RWPE2 (cell line): ENCODE results near the gene CFAP97.
"Not testable (repeated sequence)": the region's sequence is repeated elsewhere in the genome, so short reads cannot be mapped to it uniquely, and the experiment has no call there.

ENCODE experiments used
- ATAC-seq: fragments of 200-7000 bp; cut with Tn5 transposase; 3 replicates; pipeline ENCODE4 v1.9.1; 2021; ENCODE audit warnings: low read depth
- DNase-seq: peaks from one replicate; pipeline ENCODE4 v3.0.0-alpha.2; 2020; ENCODE audit warnings: low spot score
- H3K27ac ChIP-seq: fragments of 450-650 bp; 2 replicates; pipeline ENCODE4 v1.5.1; 2017; ENCODE audit warnings: mild to moderate bottlenecking; ENCODE audit not compliant: poor library complexity, severe bottlenecking
- H3K27me3 ChIP-seq: fragments of 250-450 bp; sonication (Bioruptor Pico); 2 replicates; pipeline ENCODE4 v1.5.1; 2021; ENCODE audit warnings: mild to moderate bottlenecking, moderate library complexity; ENCODE audit not compliant: insufficient read depth, poor library complexity, severe bottlenecking
- H3K36me3 ChIP-seq: fragments of 250-450 bp; sonication (Bioruptor Pico); 2 replicates; pipeline ENCODE4 v1.5.1; 2020; ENCODE audit warnings: low read depth, mild to moderate bottlenecking, moderate library complexity
- H3K4me1 ChIP-seq: fragments of 250-450 bp; sonication (Bioruptor Pico); 2 replicates; pipeline ENCODE4 v1.5.1; 2021; ENCODE audit warnings: mild to moderate bottlenecking, moderate library complexity; ENCODE audit not compliant: insufficient read depth, poor library complexity, severe bottlenecking
- H3K4me3 ChIP-seq: fragments of 250-450 bp; sonication (Bioruptor Pico); 2 replicates; pipeline ENCODE4 v1.5.1; 2021; ENCODE audit warnings: mild to moderate bottlenecking, moderate library complexity; ENCODE audit not compliant: severe bottlenecking
- H3K9me3 ChIP-seq: fragments of 250-450 bp; sonication (Bioruptor Pico); 2 replicates; pipeline ENCODE4 v1.5.1; 2021; ENCODE audit warnings: mild to moderate bottlenecking, moderate library complexity; ENCODE audit not compliant: severe bottlenecking
- CTCF ChIP-seq: fragments of 450-650 bp; IDR thresholded peaks from one replicate; pipeline ENCODE4 v1.5.1; 2017; ENCODE audit warnings: mild to moderate bottlenecking, moderate library complexity; ENCODE audit not compliant: poor library complexity, severe bottlenecking

CFAP97 gene

GRCh38 chr4:185201977-185202962 is 1.5 kb downstream of the CFAP97 start:
- DNase-seq (no peak), ATAC-seq (no peak)
- H3K27me3 ChIP-seq: no peaks in the 10 kb centered on the region
- H3K36me3 ChIP-seq: no peaks in the 10 kb centered on the region
- H3K4me1 ChIP-seq: peaks cover 4% of the 10 kb centered on the region
- no peak for TF ChIP-seq CTCF
- no peak overlapping the region for H3K4me3 ChIP-seq
- no peaks in the 10 kb centered on the region for H3K9me3 ChIP-seq
- peak overlapping the region; percentile 8 for H3K27ac ChIP-seq

- H3K27me3 ChIP-seq, ATAC-seq, DNase-seq, H3K4me3 ChIP-seq, H3K36me3 ChIP-seq, H3K4me1 ChIP-seq, H3K9me3 ChIP-seq, H3K27ac ChIP-seq: not testable (repeated sequence)
These were observed 5.6 kb downstream of the CFAP97 start for GRCh38 chr4:185198189-185198588.

GRCh38 chr4:185196437-185196836 is 7.4 kb downstream of the CFAP97 start:
- DNase-seq (no peak), ATAC-seq (peak; percentile 45; the same call in 2 of the 3 replicates)
- Histone ChIP-seq H3K27me3 (no peaks in the 10 kb centered on the region), H3K36me3 (peaks cover 7% of the 10 kb centered on the region), H3K9me3 (no peaks in the 10 kb centered on the region), H3K27ac (no peak overlapping the region), H3K4me1 (no peaks in the 10 kb centered on the region), H3K4me3 (no peak overlapping the region)
- no peak for TF ChIP-seq CTCF

GRCh38 chr4:185194924-185195888 is 8.6 kb downstream of the CFAP97 start:
- Histone ChIP-seq H3K4me3 (no peak overlapping the region), H3K36me3 (peaks cover 19% of the 10 kb centered on the region), H3K27me3 (no peaks in the 10 kb centered on the region), H3K9me3 (no peaks in the 10 kb centered on the region), H3K4me1 (no peaks in the 10 kb centered on the region), H3K27ac (no peak overlapping the region)
- DNase-seq (no peak), ATAC-seq (no peak)
- no peak for TF ChIP-seq CTCF

- ATAC-seq (no peak), DNase-seq (no peak)
- Histone ChIP-seq H3K27ac (no peak overlapping the region), H3K4me1 (no peaks in the 10 kb centered on the region), H3K27me3 (no peaks in the 10 kb centered on the region), H3K9me3 (no peaks in the 10 kb centered on the region), H3K36me3 (peaks cover 36% of the 10 kb centered on the region), H3K4me3 (no peak overlapping the region)
- TF ChIP-seq CTCF: no peak
These were observed 11.7 kb downstream of the CFAP97 start for GRCh38 chr4:185192059-185192458.
